Measurements from ENCODE around the gene P2RX3. TPM values are rescaled to one million over a fixed set of nuclear protein-coding genes. Genes with fewer than 3 reads are reported as not detected.

Gene P2RX3
- total RNA-seq, 1 donor from 2014 or later = not detected

DNA sequence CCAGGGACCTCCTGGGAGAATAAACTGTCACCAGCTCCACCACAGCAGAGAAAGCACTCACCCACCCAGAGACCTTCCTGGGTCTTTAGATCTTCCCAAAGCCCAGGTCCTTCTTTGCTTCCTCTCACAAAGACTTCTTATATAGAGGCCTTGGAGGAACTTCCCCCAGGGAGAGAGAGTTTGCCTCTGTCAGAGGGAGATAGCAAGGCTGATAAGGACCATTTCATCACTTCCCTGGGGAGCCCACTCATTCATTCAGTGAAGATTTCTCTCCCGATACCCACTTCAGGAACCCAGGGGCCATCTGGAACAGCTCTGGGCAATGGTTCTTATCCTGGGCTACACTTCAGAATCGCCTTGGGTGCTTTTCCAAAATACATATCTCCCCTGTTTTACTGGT is 52.4 kb downstream of the P2RX3 start, which contains the start of gene PRG2:
Gene PRG2 (minus strand): TSS at position 116 of the 400 bp plus-strand sequence. CDS start 706 bp downstream, outside the sequence.
- no peak for FAIRE-seq
- H3K27me3 Mint-ChIP-seq (ENCODE audit: low read depth, unreplicated experiment) = peaks cover 70% of the 10 kb centered on the region

DNA sequence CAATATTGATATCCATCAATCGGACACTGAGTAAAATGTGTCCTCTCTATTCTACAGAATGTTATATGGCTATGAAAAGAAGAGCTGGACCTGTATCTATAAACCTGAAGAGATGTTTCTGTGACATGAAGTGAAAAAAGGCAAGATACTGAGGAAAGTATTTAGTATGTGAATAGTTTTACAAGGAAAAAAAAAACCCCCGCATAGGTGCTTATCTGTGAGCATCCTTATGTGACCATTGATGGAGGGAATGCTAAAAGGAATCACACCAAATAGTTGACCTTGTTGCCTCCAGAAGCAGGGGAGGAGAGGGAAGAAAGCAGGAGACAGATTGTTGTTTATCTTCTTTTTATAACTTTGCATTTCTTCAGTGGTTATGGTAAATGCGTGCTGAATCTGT is 53.0 kb downstream of the P2RX3 start:
- Histone ChIP-seq H3K4me2 (ENCODE audit: low read length) (no peak overlapping the region), H3K9ac (ENCODE audit: low read length) (no peak overlapping the region), H3K4me1 (ENCODE audit: insufficient read depth, low read length) (no peaks in the 10 kb centered on the region), H3K27ac (ENCODE audit: low read depth, low read length) (no peak overlapping the region), H2AFZ (ENCODE audit: low read depth, low read length) (no peak overlapping the region), H4K20me1 (ENCODE audit: insufficient read depth, low read length) (no peaks in the 10 kb centered on the region), H3K79me2 (ENCODE audit: insufficient read depth, low read length) (no peaks in the 10 kb centered on the region), H3K27me3 (ENCODE audit: insufficient read depth, low read length) (peaks cover 14% of the 10 kb centered on the region), H3K9me3 (ENCODE audit: insufficient read depth, low read depth, low read length) (no peaks in the 10 kb centered on the region), H3K36me3 (ENCODE audit: insufficient read depth, low read length) (no peaks in the 10 kb centered on the region), H3K4me3 (ENCODE audit: insufficient read depth, low read depth, low read length) (no peak overlapping the region)
- FAIRE-seq = no peak
- H3K27me3 Mint-ChIP-seq (ENCODE audit: low read depth, unreplicated experiment) = peaks cover 65% of the 10 kb centered on the region
- DNase-seq (ENCODE audit: low read depth) = no peak
- H3K4me1 Mint-ChIP-seq (ENCODE audit: low read depth, unreplicated experiment) = no peaks in the 10 kb centered on the region
- H3K36me3 Mint-ChIP-seq (ENCODE audit: low read depth, unreplicated experiment) = no peaks in the 10 kb centered on the region
- H3K27ac Mint-ChIP-seq (ENCODE audit: unreplicated experiment) = no peak overlapping the region
- TF ChIP-seq CTCF (IDR thresholded peaks at IDR 0.05; ENCODE audit: insufficient read depth, low read depth, low read length) = no peak
- TF ChIP-seq EZH2 (IDR thresholded peaks at IDR 0.05; ENCODE audit: insufficient read depth, low read length) = no peak
- no peak overlapping the region for H3K4me3 Mint-ChIP-seq (ENCODE audit: unreplicated experiment)
- H3K9me3 Mint-ChIP-seq (ENCODE audit: unreplicated experiment) = peaks cover under 1% of the 10 kb centered on the region

More for the DNA sequence above, 52.4 kb downstream of the P2RX3 start, which contains the start of gene PRG2:
- H4K20me1 ChIP-seq (ENCODE audit: insufficient read depth, low read length) = no peaks in the 10 kb centered on the region
- no peak within 1 kb of the TSS for H3K27ac ChIP-seq (ENCODE audit: low read depth, low read length)
- H3K79me2 ChIP-seq (ENCODE audit: insufficient read depth, low read length) = no peaks in the 10 kb centered on the region
- Mint-ChIP-seq H3K36me3 (ENCODE audit: low read depth, unreplicated experiment) (no peaks in the 10 kb centered on the region), H3K27ac (ENCODE audit: unreplicated experiment) (no peak within 1 kb of the TSS), H3K4me1 (ENCODE audit: low read depth, unreplicated experiment) (no peaks in the 10 kb centered on the region), H3K4me3 (ENCODE audit: unreplicated experiment) (no peak within 1 kb of the TSS), H3K9me3 (ENCODE audit: unreplicated experiment) (peaks cover 1% of the 10 kb centered on the region)
- H2AFZ ChIP-seq (ENCODE audit: low read depth, low read length) = no peak within 1 kb of the TSS
- peaks cover 12% of the 10 kb centered on the region for H3K27me3 ChIP-seq (ENCODE audit: insufficient read depth, low read length)
- H3K36me3 ChIP-seq (ENCODE audit: insufficient read depth, low read length) = no peaks in the 10 kb centered on the region
- no peaks in the 10 kb centered on the region for H3K4me1 ChIP-seq (ENCODE audit: insufficient read depth, low read length)
- H3K4me3 ChIP-seq (ENCODE audit: insufficient read depth, low read depth, low read length) = no peak within 1 kb of the TSS
- H3K9ac ChIP-seq (ENCODE audit: low read length) = no peak within 1 kb of the TSS
- TF ChIP-seq EZH2 (IDR thresholded peaks at IDR 0.05; ENCODE audit: insufficient read depth, low read length) (no peak), CTCF (IDR thresholded peaks at IDR 0.05; ENCODE audit: insufficient read depth, low read depth, low read length) (no peak)
- H3K9me3 ChIP-seq (ENCODE audit: insufficient read depth, low read depth, low read length) = no peaks in the 10 kb centered on the region
- no peak for DNase-seq (ENCODE audit: low read depth)
- H3K4me2 ChIP-seq (ENCODE audit: low read length) = no peak within 1 kb of the TSS

GRCh38 chr11:57391539-57391938 is 53.4 kb downstream of the P2RX3 start:
- no peak for DNase-seq (ENCODE audit: low read depth)
- no peak overlapping the region for H3K4me2 ChIP-seq (ENCODE audit: low read length)
- no peaks in the 10 kb centered on the region for H3K4me1 ChIP-seq (ENCODE audit: insufficient read depth, low read length)
- no peak overlapping the region for H3K9ac ChIP-seq (ENCODE audit: low read length)
- no peak overlapping the region for H3K27ac Mint-ChIP-seq (ENCODE audit: unreplicated experiment)
- H3K4me1 Mint-ChIP-seq (ENCODE audit: low read depth, unreplicated experiment) = no peaks in the 10 kb centered on the region
- H2AFZ ChIP-seq (ENCODE audit: low read depth, low read length) = no peak overlapping the region
- no peaks in the 10 kb centered on the region for H4K20me1 ChIP-seq (ENCODE audit: insufficient read depth, low read length)
- FAIRE-seq = no peak
- H3K4me3 ChIP-seq (ENCODE audit: insufficient read depth, low read depth, low read length) = no peak overlapping the region
- H3K4me3 Mint-ChIP-seq (ENCODE audit: unreplicated experiment) = no peak overlapping the region
- H3K27me3 ChIP-seq (ENCODE audit: insufficient read depth, low read length) = peaks cover 17% of the 10 kb centered on the region
- no peaks in the 10 kb centered on the region for H3K9me3 Mint-ChIP-seq (ENCODE audit: unreplicated experiment)
- TF ChIP-seq CTCF (IDR thresholded peaks at IDR 0.05; ENCODE audit: insufficient read depth, low read depth, low read length) (no peak), EZH2 (IDR thresholded peaks at IDR 0.05; ENCODE audit: insufficient read depth, low read length) (no peak)
- no peaks in the 10 kb centered on the region for H3K36me3 ChIP-seq (ENCODE audit: insufficient read depth, low read length)
- H3K79me2 ChIP-seq (ENCODE audit: insufficient read depth, low read length) = no peaks in the 10 kb centered on the region
- H3K27me3 Mint-ChIP-seq (ENCODE audit: low read depth, unreplicated experiment) = peaks cover 60% of the 10 kb centered on the region
- no peaks in the 10 kb centered on the region for H3K9me3 ChIP-seq (ENCODE audit: insufficient read depth, low read depth, low read length)
- H3K27ac ChIP-seq (ENCODE audit: low read depth, low read length) = no peak overlapping the region
- H3K36me3 Mint-ChIP-seq (ENCODE audit: low read depth, unreplicated experiment) = no peaks in the 10 kb centered on the region

Data from astrocyte (in vitro differentiated cells and primary cell).